ENCODE measurements around the gene FAM120AOS. TPM values are rescaled to one million over a fixed set of nuclear protein-coding genes. Genes with fewer than 3 reads are reported as not detected.
"Not testable (repeated sequence)": the region's sequence is repeated elsewhere in the genome, so short reads cannot be mapped to it uniquely, and the experiment has no call there.

FAM120AOS gene
- total RNA-seq, 4 donors from 2014 or later = 25.0 to 44.2 (median 40.0) TPM

- TF ChIP-seq CTCF (IDR thresholded peaks at IDR 0.05) (no peak), POLR2A (IDR thresholded peaks at IDR 0.05) (no peak)
- WGBS, 2 donors = 0 to 1% methylated on average over 28 to 53 of the region's 92 CpGs
- H3K4me3 ChIP-seq (ENCODE audit: low read depth, poor library complexity, severe bottlenecking) = peak overlapping the region; percentile 58
- intact Hi-C loops (cut with DNase I; ENCODE audit: low total_unique reads) = no loop called here
- peak; percentile 36 to 92 for DNase-seq (ENCODE audit: low spot score in 2 of 2)
Observed at GRCh38 chr9:93451849-93452709, 1.3 kb downstream of the FAM120AOS start.

GRCh38 chr9:93450945-93451815 lies 2.2 kb downstream of the FAM120AOS start, which contains the start of gene FAM120A:
Gene FAM120A (plus strand): TSS chr9:93451685. CDS start chr9:93451916, 231 bp downstream.
- intact Hi-C loops (cut with DNase I; ENCODE audit: low total_unique reads) = no loop called here
- TF ChIP-seq CTCF (IDR thresholded peaks at IDR 0.05) (no peak), POLR2A (IDR thresholded peaks at IDR 0.05) (peak in 1 of 2 donors; percentile 66)
- WGBS, 2 donors = 0 to 1% methylated on average over 22 to 27 of the region's 100 CpGs
- peak; percentile 31 to 92 for DNase-seq (ENCODE audit: low spot score in 2 of 2)
- H3K4me3 ChIP-seq (ENCODE audit: low read depth, poor library complexity, severe bottlenecking) = peak within 1 kb of the TSS; percentile 72

GRCh38 chr9:93447655-93448054 lies 5.7 kb downstream of the FAM120AOS start:
- TF ChIP-seq POLR2A (IDR thresholded peaks at IDR 0.05) = no peak
- no peak for TF ChIP-seq CTCF (IDR thresholded peaks at IDR 0.05)
- WGBS, 2 donors = 92 to 94% methylated on average over 4 of the region's 4 CpGs
- intact Hi-C loops (cut with DNase I; ENCODE audit: low total_unique reads) = no loop called here

GRCh38 chr9:93446073-93446472 lies 7.3 kb downstream of the FAM120AOS start:
- no peak for TF ChIP-seq CTCF (IDR thresholded peaks at IDR 0.05)
- TF ChIP-seq POLR2A (IDR thresholded peaks at IDR 0.05) = no peak
- no peak overlapping the region for H3K4me3 ChIP-seq (ENCODE audit: low read depth, poor library complexity, severe bottlenecking)
- DNase-seq (ENCODE audit: low spot score in 2 of 2) = no peak
- 62 to 95% methylated on average over 3 of the region's 3 CpGs for WGBS, 2 donors
- intact Hi-C loops (cut with DNase I; ENCODE audit: low total_unique reads) = no loop called here

More at GRCh38 chr9:93447655-93448054, 5.7 kb downstream of the FAM120AOS start:
- no peak overlapping the region for H3K4me3 ChIP-seq (ENCODE audit: low read depth, poor library complexity, severe bottlenecking)
- no peak for DNase-seq (ENCODE audit: low spot score in 2 of 2)

- no peak for DNase-seq (ENCODE audit: low spot score in 2 of 2)
- 86 to 87% methylated on average over 8 of the region's 8 CpGs for WGBS, 2 donors
- TF ChIP-seq POLR2A (IDR thresholded peaks at IDR 0.05) (no peak), CTCF (IDR thresholded peaks at IDR 0.05) (no peak)
- H3K4me3 ChIP-seq (ENCODE audit: low read depth, poor library complexity, severe bottlenecking) = no peak overlapping the region
- intact Hi-C loops (cut with DNase I; ENCODE audit: low total_unique reads) = no loop called here
Observed at GRCh38 chr9:93440896-93441580, 12.3 kb downstream of the FAM120AOS start.

- DNase-seq (ENCODE audit: low spot score in 2 of 2); intact Hi-C loops (cut with DNase I; ENCODE audit: low total_unique reads); H3K4me3 ChIP-seq (ENCODE audit: low read depth, poor library complexity, severe bottlenecking): not testable (repeated sequence)
- 92 to 93% methylated on average over 6 of the region's 6 CpGs for WGBS, 2 donors
Observed at GRCh38 chr9:93439301-93439700, 14.1 kb downstream of the FAM120AOS start.

Measured in lower leg skin (tissue), 4 donors.